HK-2 (cell line): ENCODE data around the gene SLC25A10.

Source experiments
- DNase-seq: peaks from one replicate; pipeline ENCODE4 v3.0.0-alpha.2; 2018; ENCODE audit not compliant: unreplicated experiment

SLC25A10 gene, protein sequence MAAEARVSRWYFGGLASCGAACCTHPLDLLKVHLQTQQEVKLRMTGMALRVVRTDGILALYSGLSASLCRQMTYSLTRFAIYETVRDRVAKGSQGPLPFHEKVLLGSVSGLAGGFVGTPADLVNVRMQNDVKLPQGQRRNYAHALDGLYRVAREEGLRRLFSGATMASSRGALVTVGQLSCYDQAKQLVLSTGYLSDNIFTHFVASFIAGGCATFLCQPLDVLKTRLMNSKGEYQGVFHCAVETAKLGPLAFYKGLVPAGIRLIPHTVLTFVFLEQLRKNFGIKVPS

DNA sequence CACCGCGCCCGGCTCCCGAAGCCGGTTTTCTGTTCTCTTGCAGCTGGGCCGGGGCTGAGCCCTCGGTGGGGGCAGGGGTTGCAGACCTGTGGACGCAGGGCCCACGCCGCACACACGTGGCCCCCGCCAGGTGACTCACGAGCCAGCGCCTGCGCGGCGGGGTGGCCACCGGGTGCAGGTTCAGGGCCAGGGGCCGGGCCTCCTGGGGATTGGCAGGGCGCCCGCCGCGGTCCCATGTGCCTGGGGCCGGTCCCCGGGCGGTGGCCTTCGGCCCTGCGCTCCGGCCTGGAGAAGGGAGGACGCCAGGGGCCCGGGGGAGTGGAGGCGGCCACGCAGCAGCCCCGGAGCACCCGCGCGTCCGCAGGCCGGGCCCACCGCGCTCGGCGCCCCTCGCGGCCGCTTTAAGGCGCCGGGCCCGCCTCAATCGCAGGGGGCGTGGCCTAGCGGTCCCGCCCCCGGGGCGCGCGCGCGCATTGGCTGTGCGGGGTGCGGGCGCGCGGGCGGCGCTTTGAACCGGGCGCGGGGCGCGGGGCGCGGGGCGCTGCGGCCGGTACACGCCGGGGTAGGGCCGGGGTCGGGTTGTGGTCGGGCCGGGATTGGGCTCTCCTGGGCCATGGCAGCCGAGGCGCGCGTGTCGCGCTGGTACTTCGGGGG is at the start of gene SLC25A10:
Gene SLC25A10 (plus strand): TSS at position 471 of the 654 bp plus-strand sequence. CDS start 143 bp downstream, at position 614.
- DNase-seq, result peak; percentile 95

DNA sequence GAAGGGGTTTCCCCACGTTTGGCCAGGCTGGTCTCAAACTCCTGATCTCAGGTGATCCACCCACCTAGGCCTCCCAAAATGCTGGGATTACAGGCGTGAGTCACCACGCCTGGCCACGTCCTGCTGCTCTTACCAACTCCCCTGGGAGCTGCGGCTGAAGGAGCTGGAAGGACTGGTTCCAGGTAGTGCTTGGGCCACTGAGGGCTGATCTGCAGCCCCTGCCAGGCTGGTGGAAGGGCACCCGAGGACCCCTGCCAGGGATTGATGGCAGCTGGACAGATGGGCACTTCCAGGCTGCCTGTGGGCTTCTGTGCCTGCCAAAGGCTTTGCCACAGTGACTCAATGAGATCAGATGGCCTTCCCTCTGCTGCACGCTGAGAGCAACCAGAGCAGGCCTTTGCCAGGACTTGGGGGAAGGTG is 48.0 kb upstream of the SLC25A10 start:
- no peak for DNase-seq

DNA sequence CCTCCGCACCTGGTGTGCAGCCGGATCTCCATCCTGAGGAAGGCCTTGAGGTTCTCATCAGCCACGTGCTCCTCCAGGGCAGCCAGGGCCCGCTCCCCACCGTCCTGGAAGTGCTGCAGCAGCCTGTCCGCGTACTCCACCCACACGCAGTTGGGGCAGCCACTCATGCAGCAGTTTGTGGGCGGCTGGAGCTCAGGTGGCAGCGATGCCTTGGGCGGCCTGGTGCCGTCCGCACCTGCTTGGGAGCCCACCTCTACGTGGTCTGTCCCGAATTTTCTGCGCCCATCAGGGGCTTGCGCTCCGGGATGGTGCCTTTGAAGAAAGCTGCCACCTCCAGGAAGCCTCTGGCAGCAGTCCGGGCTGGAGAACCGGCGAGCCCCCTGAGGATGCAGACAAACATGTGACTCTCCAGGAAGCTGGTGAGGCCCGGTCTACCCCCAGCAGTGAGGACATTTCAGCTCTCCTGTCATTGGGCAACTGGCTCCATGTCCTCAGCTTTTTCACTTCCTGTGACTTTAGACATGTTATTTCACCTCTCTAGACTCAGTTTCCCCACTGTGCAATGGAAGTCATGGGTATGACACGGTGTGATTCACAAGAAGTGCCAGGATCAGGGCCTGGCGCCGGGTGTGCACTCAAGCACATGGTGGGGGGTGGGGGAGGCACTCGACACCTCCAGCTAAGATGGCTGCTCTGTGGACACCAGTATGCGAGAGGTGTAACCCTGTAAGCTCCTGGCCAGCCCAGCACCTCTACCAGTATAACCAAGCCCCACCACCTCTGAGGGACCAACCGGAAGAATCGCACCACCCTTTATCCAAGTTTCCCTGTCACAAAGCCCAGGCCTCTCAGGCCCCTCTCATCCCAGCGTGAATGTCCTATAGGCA is 46.6 kb upstream of the SLC25A10 start:
- peak; percentile 77 for DNase-seq

- no peak for DNase-seq
These were observed 46.1 kb upstream of the SLC25A10 start for GRCh38 chr17:81666092-81666341.

GRCh38 chr17:81666342-81667191 is 45.5 kb upstream of the SLC25A10 start, which contains the start of the genes CCDC137 and OXLD1:
CCDC137 (plus strand) TSS chr17:81666737; CDS start chr17:81666767, 30 bp downstream.
OXLD1 (minus strand) TSS chr17:81666605; CDS start chr17:81666577, 28 bp downstream.
- peak; percentile 97 for DNase-seq

DNA sequence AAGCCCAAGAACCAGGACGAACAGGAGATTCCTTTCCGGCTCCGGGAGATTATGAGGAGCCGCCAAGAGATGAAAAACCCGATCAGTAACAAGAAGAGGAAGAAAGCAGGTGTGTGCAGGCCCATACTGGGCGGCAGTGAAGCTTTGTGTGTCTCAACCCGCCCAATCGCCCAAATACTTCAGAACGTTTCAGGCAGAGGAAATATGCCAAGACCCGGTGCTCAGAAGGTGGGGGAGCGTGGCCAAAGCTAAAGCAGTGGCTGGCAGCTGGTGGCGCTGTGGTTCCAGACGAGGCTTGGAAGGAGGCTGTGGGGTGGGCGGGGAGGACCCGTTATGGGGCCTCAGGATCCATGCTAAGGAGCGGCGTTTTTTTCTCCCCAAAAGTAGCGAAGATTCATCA is 44.3 kb upstream of the SLC25A10 start:
- no peak for DNase-seq

DNA sequence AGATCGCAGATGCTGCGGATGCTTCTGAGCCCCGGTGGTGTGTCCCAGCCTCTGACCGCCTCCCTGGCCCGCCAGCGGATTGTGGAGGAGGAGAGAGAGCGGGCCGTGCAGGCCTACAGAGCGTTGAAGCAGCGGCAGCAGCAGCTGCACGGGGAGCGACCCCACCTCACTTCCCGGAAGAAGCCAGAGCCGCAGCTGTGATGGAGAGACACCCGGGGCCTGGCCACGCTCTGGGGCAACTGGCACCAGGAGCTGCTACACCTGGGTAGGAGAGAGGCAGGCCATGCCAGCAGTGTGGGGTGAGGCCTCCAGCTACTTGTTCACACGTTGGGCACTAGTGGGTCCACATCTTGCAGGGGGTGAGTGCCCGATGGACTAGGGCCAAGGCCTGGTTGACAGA is 39.6 kb upstream of the SLC25A10 start:
- no peak for DNase-seq

- no peak for DNase-seq
These were observed 39.1 kb upstream of the SLC25A10 start for GRCh38 chr17:81672954-81673353.

GRCh38 chr17:81673561-81674258 is 38.4 kb upstream of the SLC25A10 start:
- no peak for DNase-seq

GRCh38 chr17:81675515-81676221 is 36.4 kb upstream of the SLC25A10 start:
- DNase-seq, result peak; percentile 35

DNA sequence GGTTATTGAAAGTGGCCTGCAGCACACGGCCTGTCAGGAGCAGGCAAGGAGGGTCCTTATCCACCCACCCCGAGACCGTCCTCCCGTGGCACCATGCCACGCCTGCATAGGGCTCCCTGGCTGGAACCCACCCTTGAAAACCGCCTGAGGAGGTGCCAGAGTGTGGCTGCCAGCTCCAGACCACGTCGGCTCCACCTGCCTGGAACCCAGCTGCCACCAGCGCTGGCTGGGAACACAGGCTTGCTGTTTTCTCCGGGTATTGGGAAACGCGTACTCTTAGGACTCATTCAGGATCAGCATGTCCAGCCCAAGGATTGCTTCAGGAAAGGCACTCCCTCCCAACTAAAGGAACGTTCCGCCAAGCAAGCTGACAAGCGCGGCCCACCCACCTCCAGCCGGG is 35.2 kb upstream of the SLC25A10 start:
- DNase-seq, result no peak

GRCh38 chr17:81680150-81680549 is 31.9 kb upstream of the SLC25A10 start:
- no peak for DNase-seq

GRCh38 chr17:81681672-81682071 is 30.4 kb upstream of the SLC25A10 start:
- DNase-seq, result no peak

DNA sequence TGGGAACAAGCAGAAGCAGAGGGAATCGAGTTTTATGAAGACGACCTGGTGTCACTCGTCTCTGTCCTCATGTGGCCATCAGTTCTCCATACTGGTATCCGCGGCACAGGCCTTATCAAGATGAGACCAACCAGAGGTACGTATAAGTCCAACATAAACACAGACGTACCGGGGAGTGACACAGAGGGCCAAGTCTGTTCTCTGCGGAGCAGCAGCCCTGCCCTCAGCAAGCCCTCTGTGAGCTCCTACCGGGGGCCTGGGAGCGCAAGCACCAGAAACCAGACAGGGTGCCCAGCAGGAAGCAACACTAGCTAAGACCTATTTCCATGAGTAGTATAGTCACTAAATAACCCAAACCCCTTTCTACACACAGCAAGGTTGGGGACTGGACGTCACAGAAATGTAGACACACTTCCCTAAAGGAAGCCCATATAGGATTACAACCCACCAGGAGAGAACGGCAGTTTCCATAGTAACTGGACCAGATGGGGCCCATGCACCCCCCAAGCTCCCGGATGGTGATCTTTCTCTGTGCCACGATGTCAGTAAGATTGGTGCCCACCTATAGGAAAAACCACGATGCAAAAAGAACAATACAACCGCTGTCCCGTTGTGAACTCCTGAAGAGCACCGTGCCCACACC is 29.4 kb upstream of the SLC25A10 start:
- DNase-seq, result no peak

GRCh38 chr17:81683208-81683583 is 28.9 kb upstream of the SLC25A10 start:
- no peak for DNase-seq

DNA sequence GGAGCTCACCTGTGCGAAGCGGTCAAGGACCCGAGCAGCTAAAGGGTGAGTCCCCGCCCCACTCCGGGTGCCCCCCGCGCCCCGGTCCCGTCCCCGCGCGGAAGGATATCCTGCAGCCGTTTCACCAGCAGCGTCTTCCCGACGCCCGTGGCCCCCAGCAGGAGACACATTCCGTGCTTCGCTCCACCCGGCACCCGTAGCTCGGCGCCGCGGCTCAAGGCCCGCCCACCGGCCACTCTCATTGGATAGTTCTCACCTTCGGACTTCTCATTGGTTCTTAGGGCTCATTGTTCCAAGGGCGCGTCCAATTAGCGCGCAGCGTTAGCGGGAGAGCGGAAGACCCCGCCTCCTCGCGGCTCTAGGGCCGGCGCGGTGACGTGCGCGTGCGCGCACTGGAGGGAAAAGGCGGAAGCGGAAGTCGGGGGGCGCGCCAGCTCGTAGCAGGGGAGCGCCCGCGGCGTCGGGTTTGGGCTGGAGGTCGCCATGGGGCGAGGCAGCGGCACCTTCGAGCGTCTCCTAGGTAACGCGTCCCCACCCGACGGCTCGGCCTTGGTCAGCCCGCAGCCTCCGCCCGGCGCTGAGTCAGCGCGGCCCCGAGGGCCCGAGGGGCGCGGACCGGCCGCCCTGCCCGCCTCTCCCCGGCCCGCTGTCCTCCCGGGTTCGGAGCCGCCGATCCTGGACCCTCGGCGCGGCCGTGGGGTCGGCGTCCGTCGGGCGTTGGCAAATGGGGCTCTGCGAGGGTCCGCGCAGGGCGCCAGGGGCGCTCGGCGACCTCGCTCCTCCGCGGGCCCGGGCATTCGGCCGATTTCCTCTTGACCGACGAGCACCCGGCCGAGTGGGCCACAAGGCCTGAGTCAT is 28.3 kb upstream of the SLC25A10 start, which contains the start of the genes ARL16 and HGS:
Gene ARL16 (minus strand): TSS at position 214 of the 858 bp plus-strand sequence. CDS start 44 bp downstream, at position 170.
Gene HGS (plus strand): TSS at position 428 of the 858 bp plus-strand sequence. CDS start 56 bp downstream, at position 484.
- peak; percentile 99 for DNase-seq

GRCh38 chr17:81684442-81684911 is 27.6 kb upstream of the SLC25A10 start:
- DNase-seq, result peak; percentile 79

- peak; percentile 76 for DNase-seq
These were observed 27.0 kb upstream of the SLC25A10 start for GRCh38 chr17:81685108-81685507.
